ENCODE data around the gene CHKB.

- no peak for TF ChIP-seq TAF1 (IDR thresholded peaks at IDR 0.05; ENCODE audit: borderline replicate concordance, insufficient read depth, low read length)
- no peak for TF ChIP-seq POLR2AphosphoS5 (IDR thresholded peaks at IDR 0.05; ENCODE audit: low read depth, low read length)
- TF ChIP-seq REST (IDR thresholded peaks at IDR 0.05; ENCODE audit: insufficient read depth in 1 of 2, low read depth in 2 of 2, low read length in 2 of 2): no peak
These were observed 12.5 kb upstream of the CHKB start for GRCh38 chr22:50595189-50595588.
